Fibroblast of skin of scalp (primary cell): Measurements from ENCODE around the gene ABHD11.
"Not testable (repeated sequence)": the region's sequence is repeated elsewhere in the genome, so short reads cannot be mapped to it uniquely, and the experiment has no call there.

Source experiments
- DNase-seq: peaks from one replicate; pipeline ENCODE4 v3.0.0-alpha.2; 2013

Gene ABHD11

DNA sequence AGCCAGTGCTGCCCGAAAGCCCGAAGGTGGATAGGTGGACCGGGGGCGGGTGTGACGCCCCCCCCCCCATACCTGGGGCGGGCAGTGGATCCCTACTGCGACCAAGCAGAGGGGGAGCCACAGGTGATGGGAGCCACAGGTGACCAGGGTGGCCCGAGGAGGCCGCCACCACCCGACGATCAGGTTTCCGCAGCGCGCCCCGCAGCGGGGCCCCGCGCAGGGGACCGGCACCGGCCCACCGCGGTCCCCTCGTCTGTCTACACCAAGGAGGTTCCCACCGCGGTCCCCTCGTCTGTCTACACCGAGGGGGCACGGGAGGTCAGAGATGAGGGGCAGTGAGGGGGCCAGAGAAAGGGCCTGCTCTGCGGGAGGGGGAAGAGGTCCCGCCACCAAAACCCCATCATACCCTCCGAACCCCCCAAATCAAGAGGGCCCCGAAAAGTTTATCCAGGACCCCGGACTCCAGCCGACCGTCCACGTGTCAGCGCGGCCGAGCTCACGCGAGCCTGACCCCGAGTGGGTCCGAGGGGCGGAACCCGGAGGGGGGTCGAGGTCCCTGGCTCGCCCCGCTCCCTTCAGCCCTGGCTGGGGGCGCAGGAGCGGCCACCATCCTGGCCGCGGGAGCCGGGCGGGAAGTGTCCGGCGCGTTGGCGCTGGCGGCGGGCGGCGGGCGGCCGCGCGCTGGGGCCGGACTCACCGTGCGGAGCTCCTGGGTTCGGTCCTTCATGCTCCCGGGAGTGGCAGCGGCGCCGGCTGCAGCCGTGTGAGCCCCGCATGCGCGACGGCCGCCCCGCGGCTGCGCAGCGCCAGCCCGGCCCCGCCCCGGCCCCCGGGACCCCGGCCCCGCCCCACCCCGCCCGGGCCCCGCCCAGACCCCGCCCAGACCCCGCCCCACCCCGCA is 19.4 kb downstream of the ABHD11 start, which contains the start of gene STX1A:
Gene STX1A (minus strand): TSS at position 765 of the 901 bp plus-strand sequence. CDS start 38 bp downstream, at position 727.
- peak; percentile 77 for DNase-seq

DNA sequence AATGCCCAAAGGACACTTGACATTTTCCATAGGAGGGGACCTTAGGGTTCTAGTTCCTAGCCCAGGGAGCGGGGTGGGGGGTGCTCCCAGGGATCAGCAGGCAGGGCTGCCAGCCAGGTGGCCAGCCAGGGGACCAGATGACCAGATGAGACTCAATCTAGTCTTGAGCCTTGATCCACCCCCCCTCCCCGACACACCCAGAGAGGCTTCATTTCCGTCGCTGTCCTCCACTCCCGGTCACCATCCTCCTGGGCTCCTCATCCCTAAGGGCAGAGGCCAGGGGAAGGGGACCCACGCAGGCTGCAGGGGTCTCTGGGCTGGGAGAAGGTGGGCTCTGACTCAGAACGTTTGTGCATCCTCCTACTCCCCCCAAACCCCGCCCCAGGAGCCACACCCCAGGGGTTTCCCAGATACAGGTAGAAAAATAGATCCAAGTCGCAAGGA is 20.1 kb downstream of the ABHD11 start:
- DNase-seq = no peak

DNA sequence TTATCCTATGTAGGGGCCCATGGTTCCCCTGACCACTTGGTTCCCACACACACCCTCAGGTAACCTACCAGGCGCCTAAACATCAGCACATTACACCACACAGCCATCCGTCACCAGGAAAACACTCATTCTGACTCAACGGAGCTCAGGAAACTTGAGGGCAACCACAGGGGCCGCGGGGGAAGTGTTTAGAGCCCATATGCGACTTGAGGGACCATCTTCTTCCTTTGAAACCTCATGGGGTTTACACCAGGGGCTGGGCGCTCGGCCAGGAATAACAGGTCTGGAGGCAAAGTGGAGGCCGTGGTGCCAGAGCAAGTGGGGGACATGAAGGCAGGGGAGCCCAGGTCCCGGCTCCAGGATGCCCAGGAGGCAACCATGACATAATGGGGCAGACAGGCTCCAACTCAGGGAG is 20.6 kb downstream of the ABHD11 start:
- DNase-seq = peak; percentile 87

GRCh38 chr7:73717025-73717807 is 21.4 kb downstream of the ABHD11 start:
- peak; percentile 50 for DNase-seq

DNA sequence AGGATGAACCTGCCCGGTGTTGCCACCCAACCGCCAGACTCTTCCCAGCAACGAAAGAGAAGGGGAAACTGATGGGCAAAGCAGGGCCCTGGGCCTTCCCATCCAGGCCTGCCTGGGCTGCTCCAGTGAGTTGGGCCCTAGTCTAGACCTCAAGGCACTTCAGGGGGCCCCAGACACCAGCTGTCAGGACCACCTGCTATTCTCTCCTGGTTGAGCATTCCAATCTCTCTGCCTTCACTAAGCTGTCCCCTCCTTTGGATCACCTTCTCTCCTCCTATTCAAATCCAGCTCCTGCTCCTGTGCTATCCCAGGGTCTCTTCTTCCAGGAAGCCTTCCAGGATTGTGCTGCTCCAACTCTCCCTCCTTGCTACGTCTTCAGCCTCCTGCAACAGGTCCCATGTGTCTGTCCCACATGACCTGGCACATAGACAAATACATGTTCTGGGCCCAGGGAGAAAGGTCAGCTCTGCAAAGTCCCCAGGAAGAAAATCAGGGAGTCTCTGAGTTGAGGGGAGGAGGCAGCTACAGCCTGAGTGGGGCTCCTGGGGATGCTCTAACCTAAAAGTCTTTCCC is 22.2 kb downstream of the ABHD11 start:
- DNase-seq = no peak

GRCh38 chr7:73715648-73716317 is 22.8 kb downstream of the ABHD11 start:
- peak; percentile 95 for DNase-seq

- not testable (repeated sequence) for DNase-seq
These were observed 25.3 kb downstream of the ABHD11 start for GRCh38 chr7:73713319-73713718.

- no peak for DNase-seq
These were observed 25.8 kb downstream of the ABHD11 start for GRCh38 chr7:73712773-73713172.

DNA sequence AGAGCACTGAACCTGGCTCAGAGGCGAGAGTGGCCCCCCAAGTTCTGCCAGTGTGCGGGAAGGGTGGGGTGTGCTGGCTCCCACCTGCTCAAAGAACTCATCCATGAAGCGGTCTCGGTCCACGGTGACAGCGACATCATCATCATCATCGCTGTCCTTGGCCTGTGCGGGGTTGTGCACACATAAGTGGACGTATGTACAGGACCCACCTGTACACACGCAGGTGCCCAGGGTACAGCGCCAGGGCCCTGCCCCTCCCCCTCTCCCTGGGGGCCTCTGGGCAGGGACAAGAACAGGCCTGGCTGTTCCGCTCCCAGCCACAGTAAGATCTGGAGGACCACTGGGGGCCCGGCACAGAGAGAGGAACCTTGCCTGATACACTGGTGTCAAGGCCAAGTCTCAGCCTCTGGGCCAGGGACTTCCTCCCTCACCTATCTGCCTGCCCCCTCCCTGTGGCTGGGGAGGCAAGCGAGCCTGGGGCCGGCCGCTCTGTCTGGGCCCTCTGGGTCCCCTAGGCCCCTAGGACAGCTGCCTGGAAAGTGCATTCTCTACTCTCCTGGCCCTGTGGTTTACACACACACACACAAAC is 29.5 kb downstream of the ABHD11 start:
- DNase-seq = no peak

DNA sequence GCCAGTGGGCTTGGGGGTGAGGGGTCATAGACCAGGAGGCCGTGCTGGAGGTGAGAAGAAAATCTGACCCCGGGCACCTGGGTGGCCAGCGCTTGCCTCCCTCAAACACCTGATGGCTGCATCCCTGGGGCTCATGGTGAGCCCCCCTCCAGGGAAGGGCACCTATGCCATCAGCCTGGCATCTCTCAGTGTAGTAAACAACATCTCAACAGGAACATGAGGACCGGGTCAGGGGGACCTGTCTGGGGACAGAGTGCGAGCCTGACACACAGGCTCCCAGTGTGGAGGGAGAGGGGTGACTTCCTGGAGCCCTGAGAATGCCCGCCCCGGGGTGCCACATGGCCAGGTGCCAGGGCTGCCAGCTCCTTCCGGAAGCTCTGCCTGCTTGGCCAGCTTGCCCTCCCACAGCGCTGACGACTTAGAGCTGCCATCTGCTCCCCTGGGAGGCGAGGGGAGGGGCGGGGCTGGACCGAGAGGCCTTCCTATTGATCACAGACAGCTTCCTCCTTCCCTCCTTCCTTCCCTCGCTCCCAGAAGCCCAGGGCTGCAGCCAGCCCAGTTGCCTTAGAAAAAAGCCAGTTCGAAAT is 31.5 kb downstream of the ABHD11 start:
- peak; percentile 69 for DNase-seq

DNA sequence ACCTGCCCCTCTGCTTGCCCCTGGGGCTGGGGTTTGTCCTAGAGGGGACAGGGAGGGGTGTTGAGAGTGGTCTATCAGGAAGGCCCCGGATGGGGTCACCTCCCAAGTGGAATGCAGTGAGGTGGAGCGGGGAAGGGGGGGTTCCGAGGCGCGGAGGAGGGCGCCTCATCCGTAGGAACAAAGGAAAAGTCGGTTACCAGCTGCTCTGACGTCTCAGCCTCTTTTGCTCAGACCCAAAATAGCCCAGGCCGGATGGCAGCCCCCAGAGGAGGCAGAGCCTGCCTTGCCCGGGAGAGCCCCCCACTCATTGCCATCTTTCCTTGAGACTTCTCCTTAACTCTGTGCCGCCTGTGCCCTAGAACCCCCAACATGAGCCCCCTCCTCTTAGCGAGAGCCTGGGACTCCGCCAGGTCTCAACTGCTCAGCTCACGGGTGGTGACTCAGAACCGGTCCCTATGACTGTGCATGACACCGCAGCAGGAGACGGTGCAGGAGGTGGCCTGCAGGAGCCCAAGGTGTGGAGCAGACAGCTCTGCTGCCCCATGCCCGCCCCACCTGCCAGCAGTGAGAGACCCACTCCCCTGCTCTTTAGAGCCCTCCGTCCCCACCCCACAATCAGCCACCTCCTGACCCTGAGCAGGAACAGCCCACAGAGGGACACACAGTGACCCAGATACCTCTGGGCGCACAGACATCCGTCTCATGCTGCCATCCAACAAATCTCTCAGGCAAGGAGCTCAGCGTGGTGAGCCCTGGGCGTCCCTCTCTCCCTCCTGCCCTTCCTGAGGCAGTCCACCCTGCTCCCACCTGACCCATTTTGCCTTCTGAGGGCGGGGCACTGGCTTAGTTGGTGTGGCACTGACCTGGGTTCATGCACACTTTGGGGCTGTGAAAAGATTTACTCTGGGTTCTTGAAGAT is 32.2 kb downstream of the ABHD11 start:
- peak; percentile 39 for DNase-seq

DNA sequence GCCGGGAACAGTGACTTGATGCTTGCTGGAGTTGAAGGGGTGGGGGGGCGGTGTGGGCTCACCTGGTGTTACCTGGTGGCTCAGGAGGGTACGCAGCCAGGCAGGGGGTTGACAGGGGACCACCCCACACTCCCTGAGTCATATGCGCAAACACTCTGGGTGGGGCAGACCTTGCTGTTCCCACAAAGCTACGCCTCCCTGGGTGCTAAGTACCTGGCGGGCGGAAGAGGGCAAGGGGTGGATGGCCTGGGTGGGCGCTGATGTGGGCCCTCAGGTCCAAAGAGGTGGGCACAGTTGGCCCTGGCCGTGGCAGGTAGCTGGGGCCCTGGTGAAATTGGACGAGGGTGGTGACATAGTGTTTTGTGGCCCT is 33.1 kb downstream of the ABHD11 start:
- DNase-seq = no peak

DNA sequence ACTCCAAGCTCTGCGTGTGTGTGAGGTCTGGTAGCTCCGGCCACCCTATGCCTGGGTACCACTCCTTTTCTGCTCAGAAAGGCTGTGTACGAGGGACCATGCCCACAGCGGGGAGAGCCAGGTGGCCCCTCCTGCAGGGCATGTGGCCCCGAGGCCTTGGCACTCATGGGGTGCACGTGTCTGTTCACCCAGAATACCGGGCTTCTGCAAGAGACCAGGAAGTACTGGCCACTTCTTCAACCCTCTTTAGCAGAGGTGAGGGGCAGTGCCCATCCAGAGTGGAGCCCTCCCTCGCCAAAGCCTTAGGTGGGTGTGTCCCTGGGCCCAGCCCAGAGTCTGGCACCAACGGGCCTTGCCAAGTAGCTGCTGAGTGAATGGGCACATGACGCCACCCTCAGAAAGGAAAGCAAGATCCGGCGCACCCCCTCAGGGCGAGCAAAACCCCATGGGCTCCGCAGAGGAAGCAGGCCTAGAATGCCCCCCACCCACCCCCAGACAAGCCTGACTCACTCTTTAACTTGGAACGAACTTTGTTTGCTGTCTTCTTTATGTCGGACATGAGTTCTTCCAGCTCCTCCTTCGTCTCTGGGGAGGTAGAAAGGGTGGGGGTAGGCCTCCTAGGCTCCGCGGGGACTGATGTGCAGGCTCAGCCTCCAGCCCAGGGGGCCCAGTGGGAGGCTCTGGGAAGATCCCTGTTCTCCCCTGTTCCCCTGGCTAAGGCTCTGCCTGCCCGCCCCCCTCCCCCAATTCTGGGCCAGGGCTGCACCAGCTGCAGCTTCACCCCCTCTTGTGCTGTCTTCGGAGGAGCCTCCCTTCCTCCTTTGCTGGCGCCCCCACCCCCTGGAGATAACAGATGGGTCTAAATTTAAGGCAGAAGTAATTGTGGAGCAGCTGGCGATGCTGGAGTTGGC is 33.7 kb downstream of the ABHD11 start:
- DNase-seq = peak; percentile 91

GRCh38 chr7:73703757-73704639 is 34.6 kb downstream of the ABHD11 start:
- peak; percentile 72 for DNase-seq

- DNase-seq = no peak
These were observed 35.4 kb downstream of the ABHD11 start for GRCh38 chr7:73703225-73703624.

DNA sequence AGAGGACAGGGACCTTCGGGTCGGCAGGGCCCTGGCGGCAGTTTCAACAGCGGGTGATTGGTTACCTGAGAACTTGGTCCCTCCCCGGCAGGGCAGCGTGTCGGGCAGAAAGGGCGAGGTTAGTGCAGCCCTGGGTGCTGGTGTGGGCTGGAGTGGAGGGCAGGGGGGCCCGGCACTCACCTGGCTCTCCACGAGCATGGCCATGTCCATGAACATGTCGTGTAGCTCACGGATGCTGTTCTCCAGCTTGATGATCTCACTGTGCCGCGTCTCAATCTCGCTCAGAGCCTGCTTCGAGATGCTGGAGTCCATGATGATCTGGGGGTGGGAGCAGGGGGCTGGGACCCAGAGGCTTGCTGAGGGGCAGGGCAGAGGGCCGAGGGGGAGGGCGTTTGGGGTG is 35.9 kb downstream of the ABHD11 start:
- DNase-seq = no peak

DNA sequence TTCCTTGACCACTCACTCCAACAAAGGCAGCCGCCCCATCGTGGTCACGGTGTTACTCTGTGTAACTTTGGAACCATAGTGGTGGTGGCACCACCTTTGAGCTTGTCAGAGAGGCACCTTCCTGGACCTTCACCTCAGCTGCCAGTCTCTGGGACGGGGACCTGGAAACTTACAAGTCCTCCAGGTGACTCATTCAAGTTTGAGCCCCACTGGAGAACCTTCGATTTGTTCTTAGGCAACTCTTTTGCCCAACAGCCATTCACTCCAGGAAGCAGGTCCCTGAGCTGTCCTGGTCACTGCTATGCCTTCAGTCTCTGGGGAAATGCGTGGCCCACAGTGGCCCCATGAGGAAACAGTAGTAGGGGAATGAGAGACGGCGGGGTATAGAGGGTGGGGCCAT is 36.4 kb downstream of the ABHD11 start:
- no peak for DNase-seq

GRCh38 chr7:73701357-73701995 is 37.1 kb downstream of the ABHD11 start:
- DNase-seq = peak; percentile 81
